H1 (cell line): ENCODE results near the gene PPP1R14C. TPM values are rescaled to one million over a fixed set of nuclear protein-coding genes. Genes with fewer than 3 reads are reported as not detected.

ENCODE experiments used
- CTCF ChIA-PET: fragments of 300-600 bp; sonication (Branson Sonifier 250); formaldehyde crosslinking; loops from one replicate; lab custom pipeline; 2021; ENCODE audit not compliant: partially characterized antibody; lab: Charles Lee
- POLR2A ChIA-PET: fragments of 300-600 bp; sonication (Branson Sonifier 250); formaldehyde crosslinking; loops from one replicate; lab custom pipeline; 2021; ENCODE audit warnings: inconsistent platforms; ENCODE audit not compliant: partially characterized antibody; lab: Charles Lee
- DNase-seq, 2 experiments: peaks; one replicate each; pipeline versions ENCODE4 v3.0.0 to v3.0.0-alpha.2; 2010 to 2022; ENCODE audit warnings: low spot score in 2 of 2, low read depth in 1 of 2, mixed read lengths in 1 of 2
- FAIRE-seq: peaks from 2 replicates; lab custom pipeline; 2011; peaks lifted over from hg19 to GRCh38; lab: Jason Lieb, UNC
- H2AFZ ChIP-seq: 2 replicates; pipeline ENCODE4 v1.8.1; 2012; ENCODE audit warnings: low read length, inconsistent platforms
- H2AK5ac ChIP-seq: 2 replicates; pipeline ENCODE4 v1.6.1; 2013; ENCODE audit warnings: low read depth, low read length
- H2BK120ac ChIP-seq: replicated peaks from 2 replicates; pipeline ENCODE3; 2013; ENCODE audit warnings: low read depth, low read length, inconsistent platforms
- H2BK12ac ChIP-seq: 2 replicates; pipeline ENCODE4 v1.6.1; 2013; ENCODE audit warnings: low read depth, low read length
- H2BK15ac ChIP-seq: 2 replicates; pipeline ENCODE4 v1.6.1; 2013; ENCODE audit warnings: low read length
- H2BK20ac ChIP-seq: 2 replicates; pipeline ENCODE4 v1.6.1; 2013; ENCODE audit warnings: low read length
- H2BK5ac ChIP-seq: 2 replicates; pipeline ENCODE4 v1.6.1; 2013; ENCODE audit warnings: low read depth, low read length
- H3K14ac ChIP-seq: 2 replicates; pipeline ENCODE4 v1.6.1; 2013; ENCODE audit warnings: inconsistent platforms; ENCODE audit not compliant: insufficient read length
- H3K18ac ChIP-seq: 2 replicates; pipeline ENCODE4 v1.6.1; 2013; ENCODE audit warnings: low read length; ENCODE audit errors: extremely low read depth
- H3K23ac ChIP-seq: 2 replicates; pipeline ENCODE4 v1.6.1; 2013; ENCODE audit warnings: inconsistent platforms; ENCODE audit not compliant: insufficient read length
- H3K23me2 ChIP-seq: 2 replicates; pipeline ENCODE4 v1.6.1; 2013; ENCODE audit warnings: low read depth, low read length
- H3K27ac ChIP-seq: 2 replicates; pipeline ENCODE4 v1.6.1; 2011; ENCODE audit warnings: low read depth, low read length, inconsistent platforms
- H3K27me3 ChIP-seq, 4 experiments: replicated peaks in 1 of 4; 1 replicate in 1 of 4; 2 replicates in 3 of 4; pipeline versions ENCODE4 v1.6.1 to v1.8.1; 2011 to 2013; ENCODE audit warnings: low read length in 3 of 4, mild to moderate bottlenecking in 3 of 4, inconsistent platforms in 2 of 4, mixed read lengths in 2 of 4, moderate library complexity in 1 of 4; ENCODE audit not compliant: control insufficient read depth in 3 of 4, insufficient read depth in 3 of 4; ENCODE audit errors: extremely low read depth in 1 of 4
- H3K36me3 ChIP-seq, 4 experiments: 2 replicates each; pipeline versions ENCODE4 v1.6.1 to v1.8.1; 2011 to 2013; ENCODE audit warnings: mild to moderate bottlenecking in 4 of 4, low read length in 3 of 4, moderate library complexity in 2 of 4, control low read depth in 1 of 4, inconsistent platforms in 1 of 4; ENCODE audit not compliant: insufficient read depth in 4 of 4, control insufficient read depth in 2 of 4
- H3K4ac ChIP-seq: replicated peaks from 2 replicates; pipeline ENCODE3; 2013; ENCODE audit warnings: low read length, low read depth, mixed read lengths, inconsistent platforms; ENCODE audit not compliant: insufficient read length
- H3K4me1 ChIP-seq, 4 experiments: replicated peaks in 1 of 4; 1 replicate in 1 of 4; 2 replicates in 3 of 4; pipeline versions ENCODE4 v1.6.1 to v1.8.1; 2011 to 2013; ENCODE audit warnings: low read length in 3 of 4, inconsistent platforms in 2 of 4, mixed read lengths in 1 of 4; ENCODE audit not compliant: insufficient read depth in 4 of 4, control insufficient read depth in 3 of 4
- H3K4me2 ChIP-seq, 2 experiments: 2 replicates each; pipeline versions ENCODE4 v1.6.1 to v1.8.1; 2011 to 2013; ENCODE audit warnings: low read depth in 2 of 2, low read length in 2 of 2, control low read depth in 1 of 2, inconsistent platforms in 1 of 2, mild to moderate bottlenecking in 1 of 2; ENCODE audit not compliant: insufficient read depth in 1 of 2
- H3K4me3 ChIP-seq, 4 experiments: fragments of 200-600, 300-600 bp in 1 of 4; sonication (generic), shearing (Covaris generic), sonication (Bioruptor Twin) in 1 of 4; 2 replicates each; pipeline versions ENCODE4 v1.5.1 to v1.8.1; 2011 to 2016; ENCODE audit warnings: low read length in 4 of 4, low read depth in 3 of 4, control low read depth in 2 of 4, inconsistent platforms in 2 of 4, mild to moderate bottlenecking in 2 of 4, mixed read lengths in 1 of 4, moderate library complexity in 1 of 4; ENCODE audit not compliant: insufficient read depth in 2 of 4; ENCODE audit errors: extremely low read depth in 1 of 4
- H3K56ac ChIP-seq: replicated peaks from 2 replicates; pipeline ENCODE3; 2013; ENCODE audit warnings: low read depth, mild to moderate bottlenecking, mixed read lengths, low read length, inconsistent platforms; ENCODE audit not compliant: insufficient read length
- H3K79me1 ChIP-seq: 2 replicates; pipeline ENCODE4 v1.6.1; 2013; ENCODE audit warnings: low read depth, low read length, control low read depth
- H3K79me2 ChIP-seq, 2 experiments: 2 replicates each; pipeline versions ENCODE4 v1.6.1 to v1.8.1; 2012 to 2013; ENCODE audit warnings: low read length in 2 of 2, mild to moderate bottlenecking in 2 of 2, inconsistent platforms in 1 of 2; ENCODE audit not compliant: insufficient read depth in 2 of 2, control insufficient read depth in 1 of 2
- H3K9ac ChIP-seq, 4 experiments: replicated peaks in 1 of 4; 1 replicate in 1 of 4; 2 replicates in 3 of 4; pipeline versions ENCODE4 v1.6.1 to v1.8.1; 2011 to 2013; ENCODE audit warnings: low read depth in 3 of 4, low read length in 3 of 4, control low read depth in 2 of 4, mild to moderate bottlenecking in 2 of 4, moderate library complexity in 2 of 4, inconsistent platforms in 1 of 4; ENCODE audit errors: extremely low read depth in 1 of 4
- H3K9me3 ChIP-seq, 2 experiments: 2 replicates each; pipeline versions ENCODE4 v1.6.1 to v1.8.1; 2012 to 2013; ENCODE audit warnings: mild to moderate bottlenecking in 2 of 2, moderate library complexity in 2 of 2, control low read depth in 1 of 2, inconsistent platforms in 1 of 2, low read depth in 1 of 2, low read length in 1 of 2, mixed read lengths in 1 of 2; ENCODE audit not compliant: insufficient read depth in 2 of 2
- H4K20me1 ChIP-seq, 2 experiments: replicated peaks in 1 of 2; 2 replicates each; pipeline versions ENCODE3 to v1.8.1; 2011 to 2013; ENCODE audit warnings: inconsistent platforms in 2 of 2, low read length in 2 of 2, mild to moderate bottlenecking in 1 of 2; ENCODE audit not compliant: insufficient read depth in 2 of 2, control insufficient read depth in 1 of 2
- H4K5ac ChIP-seq: 2 replicates; pipeline ENCODE4 v1.6.1; 2013; ENCODE audit warnings: low read length, low read depth, mixed read lengths, inconsistent platforms; ENCODE audit not compliant: insufficient read length
- H4K8ac ChIP-seq: 2 replicates; pipeline ENCODE4 v1.8.0; 2013; ENCODE audit warnings: mild to moderate bottlenecking, moderate library complexity, low read length, inconsistent platforms; ENCODE audit not compliant: insufficient read depth; ENCODE audit errors: extremely low read depth
- H4K91ac ChIP-seq: replicated peaks from 2 replicates; pipeline ENCODE3; 2013; ENCODE audit warnings: low read length, mixed read lengths, inconsistent platforms; ENCODE audit not compliant: insufficient read length
- BACH1 ChIP-seq: IDR thresholded peaks from 2 replicates; pipeline ENCODE4 v1.6.1; 2012; ENCODE audit warnings: low read length, improper control_type of control experiment
- CBX5 ChIP-seq: fragments of 300-800, 300-1000 bp; sonication (generic); IDR thresholded peaks from 2 replicates; pipeline ENCODE4 v1.7.1; 2016; ENCODE audit warnings: antibody characterized with exemption, low read length, low read depth
- CHD2 ChIP-seq: IDR thresholded peaks from 2 replicates; pipeline ENCODE4 v1.6.1; 2012; ENCODE audit warnings: low read length, improper control_type of control experiment
- GTF2F1 ChIP-seq: IDR thresholded peaks from 2 replicates; pipeline ENCODE4 v1.6.1; 2012; ENCODE audit warnings: low read depth, low read length, improper control_type of control experiment, borderline replicate concordance
- JUN ChIP-seq: IDR thresholded peaks from 2 replicates; pipeline ENCODE4 v1.6.1; 2011; ENCODE audit warnings: low read depth, mild to moderate bottlenecking, improper control_type of control experiment, low read length
- JUND ChIP-seq: IDR thresholded peaks from 2 replicates; pipeline ENCODE4 v1.6.1; 2011; ENCODE audit warnings: mild to moderate bottlenecking, improper control_type of control experiment, low read length
- KDM4A ChIP-seq: IDR thresholded peaks from one replicate; pipeline ENCODE4 v1.7.1; 2012; ENCODE audit warnings: low read depth, mild to moderate bottlenecking, moderate library complexity, low read length, inconsistent platforms; ENCODE audit not compliant: severe bottlenecking
- MAFK ChIP-seq: IDR thresholded peaks from 2 replicates; pipeline ENCODE4 v1.6.1; 2012; ENCODE audit warnings: low read depth, mild to moderate bottlenecking, improper control_type of control experiment, low read length
- SUZ12 ChIP-seq: fragments of 200-600 bp; sonication (generic); IDR thresholded peaks from 2 replicates; pipeline ENCODE4 v1.6.1; 2012; ENCODE audit warnings: mild to moderate bottlenecking, inconsistent platforms, low read length, moderate library complexity, mixed read lengths
- YY1 ChIP-seq: IDR thresholded peaks from 2 replicates; pipeline ENCODE4 v1.6.1; 2011; ENCODE audit warnings: low read depth, mild to moderate bottlenecking, low read length
- ZNF274 ChIP-seq: IDR thresholded peaks from 2 replicates; pipeline ENCODE4 v1.7.0; 2012; ENCODE audit warnings: low read length, borderline replicate concordance; ENCODE audit errors: extremely low read depth
- WGBS, 2 experiments: shearing (Covaris generic) in 1 of 2; methylation state at CpG; one replicate each; pipeline versions ENCODE4 v1.1.6 to v1.1.7; 2013 to 2015; ENCODE audit warnings: low lambda C conversion rate in 2 of 2, mixed read lengths in 2 of 2, inconsistent platforms in 1 of 2, low coverage in 1 of 2, missing lambda C conversion rate in 1 of 2; ENCODE audit not compliant: insufficient replicate concordance in 2 of 2, insufficient coverage in 1 of 2, insufficient read length in 1 of 2; ENCODE audit errors: extremely low coverage in 1 of 2, missing lambda C conversion rate in 1 of 2; 5-methylcytosine and 5-hydroxymethylcytosine counted together
- polyA plus RNA-seq, 7 experiments: library from polyadenylated mRNA; depleted of rRNA in 3 of 7; stranded (reverse) in 5 of 7; unstranded in 2 of 7; fragments of >200 nt in 5 of 7; fragments of 200-250 nt in 2 of 7; gene quantifications; 1 replicate in 5 of 7; 2 replicates in 1 of 7; 4 replicates in 1 of 7; pipeline versions ENCODE4 v1.2.1 to v1.2.3, GENCODE V29; 2011 to 2013; ENCODE audit warnings: missing spikeins in 2 of 7, mixed read lengths in 2 of 7
- total RNA-seq: library from RNA; stranded (reverse); fragmentation: NEBNext Ultra II Directional; extraction: Animal tissue kit (Norgen Biotek cat#: 25700); gene quantifications from 2 replicates; pipeline ENCODE4 v1.2.1, GENCODE V29; 2021
- TF ChIP-seq, protein P1 (sequence below): IDR thresholded peaks from 2 replicates; pipeline ENCODE4 v1.6.1; 2011; ENCODE audit warnings: low read depth, mild to moderate bottlenecking, low read length; ENCODE audit not compliant: insufficient read depth

PPP1R14C gene
- total and polyA plus RNA-seq, 2 of the 8 experiments (the other 6 are each of a cell fraction or from before 2014, with no cell fraction given), result 0.30 to 0.61 TPM

- Histone ChIP-seq H3K4me2 (peak overlapping the region; percentile 63 to 84), H3K18ac (no peak overlapping the region), H3K9me3 (no peaks in the 10 kb centered on the region), H3K4me1 (peaks cover 0 to 3% (median under 1%) of the 10 kb centered on the region in 4 experiments; a peak in 3 of 7 replicates), H2AK5ac (no peak overlapping the region), H3K4me3 (peak overlapping the region; percentile 38 to 60 (median 46)), H2AFZ (no peak overlapping the region), H4K8ac (no peak overlapping the region), H3K14ac (no peak overlapping the region), H4K91ac (no peak overlapping the region), H2BK20ac (no peak overlapping the region), H2BK15ac (no peak overlapping the region), H3K27me3 (peaks cover 30 to 60% (median 44%) of the 10 kb centered on the region in 4 experiments), H4K20me1 (peaks cover 0 to 4% of the 10 kb centered on the region in 2 experiments), H4K5ac (no peak overlapping the region), H2BK5ac (no peak overlapping the region), H3K4ac (no peak overlapping the region), H2BK12ac (no peak overlapping the region), H3K36me3 (peaks cover 0 to 4% (median 0%) of the 10 kb centered on the region in 4 experiments; a peak in 1 of 8 replicates), H3K9ac (no peak overlapping the region), H3K79me1 (no peaks in the 10 kb centered on the region), H3K27ac (no peak overlapping the region), H3K79me2 (no peaks in the 10 kb centered on the region), H3K56ac (no peak overlapping the region), H3K23ac (no peak overlapping the region), H2BK120ac (no peak overlapping the region), H3K23me2 (peaks cover 9% of the 10 kb centered on the region; the same call in 1 of the 2 replicates)
- WGBS, 2 experiments, result 8% methylated on average over 40 of the region's 53 CpGs; no CpG with 5 or more reads in 1 of the 2 experiments
- ChIA-PET CTCF (interaction anchor here (0.5 to 2.6 kb wide), 7 partner anchors 9 to 1452 kb away, joined by 3 to 7 read pairs (median 3); no protein-coding TSS in a partner anchor), POLR2A (interaction anchor here (0.6 kb wide), 1 partner anchor 9 kb away, joined by 3 read pairs; no protein-coding TSS in a partner anchor)
- FAIRE-seq, result no peak
- DNase-seq, result peak in 1 of 2 experiments; percentile 59
- TF ChIP-seq BACH1 (no peak), JUND (no peak), JUN (no peak), CBX5 (no peak), KDM4A (peak; percentile 53), ZNF274 (no peak), CHD2 (no peak), SUZ12 (peak; percentile 86; the same call in 1 of the 2 replicates), GTF2F1 (no peak), YY1 (no peak), MAFK (no peak)
- TF ChIP-seq, protein P1, sequence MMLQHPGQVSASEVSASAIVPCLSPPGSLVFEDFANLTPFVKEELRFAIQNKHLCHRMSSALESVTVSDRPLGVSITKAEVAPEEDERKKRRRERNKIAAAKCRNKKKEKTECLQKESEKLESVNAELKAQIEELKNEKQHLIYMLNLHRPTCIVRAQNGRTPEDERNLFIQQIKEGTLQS, result no peak
These were observed 861 bp downstream of the PPP1R14C start for GRCh38 chr6:150143516-150144293.
